Muscle layer of duodenum (tissue), 2 donors: ENCODE data around the gene LANCL3.
A peak's percentile ranks its signal among the peaks of the same experiment; 100 is the strongest.

Experiments used
- H3K27ac ChIP-seq: one replicate; pipeline ENCODE4 v1.7.0; 2013; ENCODE audit warnings: mild to moderate bottlenecking, low read length
- H3K27me3 ChIP-seq: one replicate; pipeline ENCODE4 v1.7.0; 2013; ENCODE audit warnings: low read depth, mild to moderate bottlenecking, control low read depth, low read length
- H3K36me3 ChIP-seq, 2 donors: one replicate each; pipeline ENCODE4 v1.7.0; 2013; ENCODE audit warnings: low read length in 2 of 2, control low read depth in 1 of 2, mild to moderate bottlenecking in 1 of 2; ENCODE audit not compliant: insufficient read depth in 2 of 2, control insufficient read depth in 1 of 2
- H3K4me1 ChIP-seq, 2 donors: one replicate each; pipeline ENCODE4 v1.7.0; 2013; ENCODE audit warnings: low read length in 2 of 2, mild to moderate bottlenecking in 2 of 2, control low read depth in 1 of 2, moderate library complexity in 1 of 2; ENCODE audit not compliant: insufficient read depth in 2 of 2, control insufficient read depth in 1 of 2
- H3K4me3 ChIP-seq, 2 donors: one replicate each; pipeline ENCODE4 v1.7.0; 2013; ENCODE audit warnings: low read length in 2 of 2, low read depth in 1 of 2, mild to moderate bottlenecking in 1 of 2
- H3K9me3 ChIP-seq, 2 donors: one replicate each; pipeline ENCODE4 v1.7.0; 2013; ENCODE audit warnings: low read length in 2 of 2, control low read depth in 1 of 2, mild to moderate bottlenecking in 1 of 2; ENCODE audit not compliant: control insufficient read depth in 1 of 2
- donor health status: healthy.

The LANCL3 gene

GRCh38 chrX:37659047-37659446 lies 87.6 kb downstream of the LANCL3 start:
- H3K36me3 ChIP-seq: no peaks in the 10 kb centered on the region
- H3K9me3 ChIP-seq: no peaks in the 10 kb centered on the region
- no peaks in the 10 kb centered on the region for H3K27me3 ChIP-seq
- no peaks in the 10 kb centered on the region for H3K4me1 ChIP-seq
- H3K4me3 ChIP-seq: no peak overlapping the region
- H3K27ac ChIP-seq: no peak overlapping the region

- Histone ChIP-seq H3K27ac (no peak overlapping the region), H3K4me3 (no peak overlapping the region), H3K4me1 (no peaks in the 10 kb centered on the region), H3K9me3 (no peaks in the 10 kb centered on the region), H3K36me3 (no peaks in the 10 kb centered on the region), H3K27me3 (no peaks in the 10 kb centered on the region)
Observed at GRCh38 chrX:37662181-37662580, 90.7 kb downstream of the LANCL3 start.

- Histone ChIP-seq H3K27me3 (no peaks in the 10 kb centered on the region), H3K4me3 (no peak overlapping the region), H3K27ac (no peak overlapping the region), H3K36me3 (no peaks in the 10 kb centered on the region), H3K9me3 (no peaks in the 10 kb centered on the region), H3K4me1 (no peaks in the 10 kb centered on the region)
Observed at GRCh38 chrX:37666516-37666915, 95.1 kb downstream of the LANCL3 start.

- H3K36me3 ChIP-seq: no peaks in the 10 kb centered on the region
- no peak overlapping the region for H3K27ac ChIP-seq
- no peaks in the 10 kb centered on the region for H3K9me3 ChIP-seq
- H3K4me3 ChIP-seq: no peak overlapping the region
- no peaks in the 10 kb centered on the region for H3K27me3 ChIP-seq
- H3K4me1 ChIP-seq: no peaks in the 10 kb centered on the region
Observed at GRCh38 chrX:37667141-37667540, 95.7 kb downstream of the LANCL3 start.

GRCh38 chrX:37672563-37672962 lies 101.1 kb downstream of the LANCL3 start:
- H3K36me3 ChIP-seq: no peaks in the 10 kb centered on the region
- H3K4me3 ChIP-seq: no peak overlapping the region
- H3K9me3 ChIP-seq: no peaks in the 10 kb centered on the region
- no peak overlapping the region for H3K27ac ChIP-seq
- H3K4me1 ChIP-seq: no peaks in the 10 kb centered on the region
- H3K27me3 ChIP-seq: no peaks in the 10 kb centered on the region

GRCh38 chrX:37676811-37677210 lies 105.3 kb downstream of the LANCL3 start:
- no peaks in the 10 kb centered on the region for H3K9me3 ChIP-seq

GRCh38 chrX:37677243-37677642 lies 105.8 kb downstream of the LANCL3 start:
- no peaks in the 10 kb centered on the region for H3K4me1 ChIP-seq
- no peaks in the 10 kb centered on the region for H3K9me3 ChIP-seq
- no peak overlapping the region for H3K4me3 ChIP-seq
- H3K36me3 ChIP-seq: no peaks in the 10 kb centered on the region
- no peak overlapping the region for H3K27ac ChIP-seq
- H3K27me3 ChIP-seq: no peaks in the 10 kb centered on the region

More at GRCh38 chrX:37676811-37677210, 105.3 kb downstream of the LANCL3 start:
- H3K27me3 ChIP-seq: no peaks in the 10 kb centered on the region
- no peak overlapping the region for H3K27ac ChIP-seq
- H3K4me3 ChIP-seq: no peak overlapping the region
- no peaks in the 10 kb centered on the region for H3K4me1 ChIP-seq
- H3K36me3 ChIP-seq: no peaks in the 10 kb centered on the region

GRCh38 chrX:37677765-37678164 lies 106.3 kb downstream of the LANCL3 start:
- Histone ChIP-seq H3K4me3 (no peak overlapping the region), H3K4me1 (no peaks in the 10 kb centered on the region), H3K36me3 (no peaks in the 10 kb centered on the region), H3K9me3 (no peaks in the 10 kb centered on the region), H3K27ac (no peak overlapping the region), H3K27me3 (no peaks in the 10 kb centered on the region)

- Histone ChIP-seq H3K27me3 (no peaks in the 10 kb centered on the region), H3K9me3 (no peaks in the 10 kb centered on the region), H3K36me3 (no peaks in the 10 kb centered on the region), H3K4me3 (no peak overlapping the region), H3K27ac (no peak overlapping the region), H3K4me1 (no peaks in the 10 kb centered on the region)
Observed at GRCh38 chrX:37678574-37678973, 107.1 kb downstream of the LANCL3 start.

GRCh38 chrX:37679230-37679629 lies 107.8 kb downstream of the LANCL3 start:
- no peaks in the 10 kb centered on the region for H3K4me1 ChIP-seq

GRCh38 chrX:37679888-37680287 lies 108.4 kb downstream of the LANCL3 start:
- Histone ChIP-seq H3K27me3 (no peaks in the 10 kb centered on the region), H3K27ac (no peak overlapping the region), H3K9me3 (no peaks in the 10 kb centered on the region), H3K4me1 (no peaks in the 10 kb centered on the region), H3K4me3 (no peak overlapping the region), H3K36me3 (no peaks in the 10 kb centered on the region)

More at GRCh38 chrX:37679230-37679629, 107.8 kb downstream of the LANCL3 start:
- Histone ChIP-seq H3K9me3 (no peaks in the 10 kb centered on the region), H3K27me3 (no peaks in the 10 kb centered on the region), H3K4me3 (no peak overlapping the region), H3K36me3 (no peaks in the 10 kb centered on the region), H3K27ac (no peak overlapping the region)

GRCh38 chrX:37684426-37684825 lies 113.0 kb downstream of the LANCL3 start:
- peak overlapping the region; percentile 86 for H3K27ac ChIP-seq
- no peaks in the 10 kb centered on the region for H3K36me3 ChIP-seq
- H3K4me1 ChIP-seq: peaks cover 0 to 6% of the 10 kb centered on the region in 2 donors
- no peaks in the 10 kb centered on the region for H3K9me3 ChIP-seq
- no peaks in the 10 kb centered on the region for H3K27me3 ChIP-seq
- no peak overlapping the region for H3K4me3 ChIP-seq
